Endometrial microvascular endothelial cells (primary cell): Measurements from ENCODE around the gene SLC35G2. TPM values are rescaled to one million over a fixed set of nuclear protein-coding genes. Genes with fewer than 3 reads are reported as not detected.

ENCODE experiments used
- in situ Hi-C: cut with HindIII; loops from 2 replicates; pipeline ENCODE4 v1.10.0; 2017; ENCODE audit warnings: low sequenced_read_pairs, low pct_unique_long_range_greater_than_20kb; ENCODE audit errors: inconsistent ontology term
- total RNA-seq: library from RNA; depleted of rRNA; stranded (reverse); fragments of >200 nt; gene quantifications from one replicate; pipeline ENCODE4 v1.2.3, GENCODE V29; 2015; ENCODE audit errors: inconsistent ontology term

The SLC35G2 gene
- total RNA-seq, 1 donor from 2014 or later = 18.2 TPM

DNA sequence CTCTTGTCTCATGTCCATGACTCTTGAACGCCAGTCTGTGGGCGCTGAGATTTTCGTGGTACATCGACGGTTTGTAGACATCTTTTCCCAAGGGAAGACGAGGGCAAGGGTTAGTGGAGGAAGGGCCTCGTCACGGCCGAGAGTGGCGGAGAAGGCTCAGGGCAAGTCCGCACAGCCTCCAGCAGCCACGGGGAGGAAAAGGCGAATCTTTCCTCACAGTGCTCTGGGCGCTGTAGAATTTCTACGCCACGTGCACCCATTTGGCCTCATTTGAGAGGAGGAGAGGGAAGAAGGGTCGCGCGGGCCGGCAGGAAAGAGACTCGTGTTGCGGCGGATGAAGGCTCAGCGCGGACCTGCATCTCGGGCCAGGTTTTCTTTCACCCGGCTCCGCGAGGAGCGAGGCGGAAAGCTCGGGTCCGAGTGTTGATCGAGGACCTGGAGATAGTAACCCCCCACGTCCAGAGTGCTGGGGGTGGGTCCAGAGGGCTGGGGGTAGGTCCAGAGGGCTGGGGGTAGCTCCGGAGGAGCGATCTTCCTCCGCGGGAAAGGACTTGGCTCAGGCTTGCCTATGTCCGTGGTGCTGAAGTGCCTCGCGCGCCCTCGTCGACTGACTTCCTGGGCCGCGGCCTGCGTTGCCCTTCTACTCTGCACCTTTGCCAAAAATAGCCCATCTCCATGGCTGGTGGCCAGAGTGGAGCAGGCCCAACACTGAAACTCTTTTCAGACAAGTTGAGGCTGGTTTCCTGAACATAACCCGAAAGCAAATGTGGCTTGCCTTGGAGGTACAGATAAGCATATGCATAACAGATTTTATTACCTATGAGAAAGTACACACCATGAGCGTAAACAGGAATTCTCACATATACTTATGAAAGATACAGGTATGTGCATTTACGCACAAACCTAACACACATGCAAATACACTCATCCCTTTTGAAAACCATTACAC lies 1.1 kb downstream of the SLC35G2 start:
- in situ Hi-C loops = no loop called here

DNA sequence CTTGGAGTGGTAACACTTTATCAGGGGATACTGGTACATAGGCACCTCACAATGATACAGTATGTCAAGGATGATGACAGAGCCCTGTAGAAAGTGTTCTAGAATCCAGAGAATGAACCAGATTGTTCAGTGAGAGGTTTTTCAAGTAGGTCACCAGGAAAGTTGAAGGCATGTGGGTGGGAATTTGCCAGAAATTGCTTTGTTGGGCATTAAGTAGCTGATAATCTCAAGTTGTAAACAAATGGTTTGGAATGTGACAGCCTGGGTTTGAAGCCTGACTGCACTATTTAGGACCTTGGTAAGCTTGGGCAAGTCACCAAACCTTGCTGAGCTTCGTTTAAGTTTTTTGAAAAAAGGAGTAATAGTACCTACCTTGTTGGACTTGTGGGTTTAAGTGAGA lies 12.5 kb downstream of the SLC35G2 start:
- in situ Hi-C loops = no loop called here

DNA sequence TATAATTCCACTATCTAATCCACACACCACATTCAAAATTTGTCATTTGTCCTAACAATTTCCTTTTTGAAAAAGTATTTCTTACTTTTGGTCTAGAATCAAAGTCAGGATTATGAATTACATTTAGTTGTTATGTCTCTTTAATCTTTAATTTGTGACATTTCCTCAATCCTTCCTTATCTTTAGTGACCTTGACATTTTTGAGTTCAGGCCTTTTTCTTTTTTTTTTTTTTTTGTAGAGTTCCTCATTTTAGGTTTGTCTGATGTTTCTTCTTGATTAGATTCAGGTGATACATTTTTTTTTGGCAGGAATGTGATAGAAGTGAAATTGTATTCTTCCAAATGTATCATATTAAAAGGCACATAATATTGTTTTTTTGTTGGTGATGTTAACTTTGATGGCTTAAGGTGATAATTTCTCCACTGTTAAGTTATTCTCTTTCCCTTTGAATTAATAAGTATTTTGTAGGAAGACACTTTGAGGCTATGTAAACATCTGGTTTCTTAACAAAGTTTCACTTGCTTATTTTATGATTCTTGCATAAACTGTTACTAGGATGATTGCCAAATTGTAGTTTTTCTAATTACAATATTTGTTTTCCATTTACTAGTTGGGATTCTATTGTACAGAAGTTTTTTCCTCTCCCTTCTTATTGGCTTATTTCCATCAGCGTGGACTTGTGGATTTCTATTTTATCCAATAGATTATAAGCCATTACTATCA lies 16.3 kb downstream of the SLC35G2 start:
- in situ Hi-C loops = no loop called here

DNA sequence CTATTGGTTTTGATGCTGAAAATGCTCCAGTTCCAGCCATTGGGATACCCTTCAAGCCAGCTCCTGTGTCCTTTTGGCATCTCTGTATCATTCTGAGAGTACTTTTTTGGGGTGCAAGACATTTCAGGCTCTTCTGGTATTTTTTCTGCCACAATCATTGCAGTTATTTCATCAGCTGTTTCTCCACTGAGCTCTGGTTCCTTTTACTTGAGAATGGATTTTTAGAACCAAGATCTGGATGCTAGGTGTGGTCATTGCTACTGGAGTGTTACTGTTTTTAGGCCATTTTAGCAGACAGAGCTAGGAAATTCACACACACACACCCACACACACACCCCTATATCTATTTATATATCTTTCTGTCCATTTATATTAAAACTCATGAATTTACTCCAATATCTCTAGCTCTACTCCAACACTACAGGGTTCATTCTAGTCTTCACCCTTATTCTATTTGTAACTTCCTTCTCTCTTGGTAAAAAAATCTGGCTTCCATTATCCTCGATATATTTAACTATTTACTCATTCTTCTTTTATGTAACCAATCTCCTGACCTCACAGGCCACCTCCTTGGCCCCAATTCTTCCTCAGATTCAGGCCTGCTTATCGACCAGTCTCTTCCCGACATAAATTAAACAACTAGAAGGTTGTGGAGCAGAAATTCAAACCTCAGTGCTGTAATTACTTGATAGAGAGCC lies 17.0 kb downstream of the SLC35G2 start:
- in situ Hi-C loops = no loop called here

DNA sequence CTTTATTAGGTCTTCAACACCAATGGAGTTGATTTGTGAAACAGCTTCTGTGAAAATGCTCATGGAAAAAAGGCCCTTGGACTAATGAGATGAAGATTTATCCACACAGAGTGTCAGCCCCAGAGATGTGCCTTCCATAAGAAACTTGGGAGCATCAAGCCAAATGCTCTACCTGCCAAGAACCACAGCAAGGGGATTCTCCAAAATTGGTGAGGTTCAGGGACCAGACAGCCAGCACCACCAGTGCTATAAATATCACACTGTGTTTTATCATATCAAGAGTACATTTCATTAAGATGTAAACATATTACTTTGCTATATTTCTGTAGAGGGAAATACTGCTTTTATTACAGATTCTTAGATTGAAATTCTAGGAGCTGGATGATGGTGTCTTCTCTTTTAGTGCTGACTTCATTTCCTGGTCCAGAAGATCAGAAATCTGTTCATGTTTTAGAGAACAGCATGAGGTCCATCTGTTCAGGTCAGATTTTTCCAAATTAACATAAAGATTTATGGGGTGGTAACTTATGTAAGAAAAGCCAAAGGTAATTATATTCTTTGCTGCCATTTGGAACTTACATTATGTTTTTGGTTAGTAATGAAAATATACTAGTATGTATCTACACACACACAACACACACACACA lies 17.7 kb downstream of the SLC35G2 start:
- in situ Hi-C loops = no loop called here

DNA sequence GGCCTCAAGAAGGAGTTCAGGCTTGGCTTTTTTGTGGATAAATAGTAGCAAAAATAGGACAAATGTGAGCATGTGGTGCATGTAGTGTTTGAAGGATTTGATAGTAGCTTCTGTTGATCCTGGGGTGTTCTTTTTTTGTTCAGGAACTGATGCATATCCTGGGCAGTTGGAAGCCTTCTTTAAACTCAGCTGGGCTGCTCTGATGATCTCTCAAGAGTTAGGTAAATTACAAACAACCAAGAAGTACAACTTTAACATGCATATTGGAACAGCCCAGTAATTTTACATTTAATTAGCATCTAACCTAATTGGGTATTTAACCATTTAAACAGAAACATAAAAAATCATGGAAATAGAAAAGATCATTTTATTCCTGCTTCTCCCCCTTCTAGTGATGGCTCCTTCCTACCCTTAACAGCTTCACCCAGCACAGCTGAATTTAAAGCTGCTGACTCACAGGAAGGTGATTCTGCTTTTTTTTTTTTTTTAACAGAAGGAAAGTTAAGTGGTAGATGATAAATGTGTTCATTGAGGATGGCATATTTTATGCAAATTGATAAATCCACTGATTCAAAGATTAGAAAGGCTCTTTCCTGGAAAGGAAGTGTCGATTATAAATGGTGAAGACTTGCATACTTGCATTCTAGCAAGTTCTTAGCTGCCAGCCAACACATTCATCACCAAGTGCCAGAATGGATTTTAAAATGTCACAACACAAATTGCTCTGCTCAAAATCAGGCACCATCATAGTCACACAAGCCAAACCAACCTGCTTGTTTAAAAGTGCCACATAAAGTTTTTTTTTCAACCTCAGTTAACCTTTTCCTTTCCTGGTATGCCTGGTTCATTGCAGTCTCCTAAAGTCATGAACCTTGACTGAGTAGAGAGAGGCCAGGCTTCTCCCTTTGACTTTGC lies 20.0 kb downstream of the SLC35G2 start:
- in situ Hi-C loops = no loop called here

DNA sequence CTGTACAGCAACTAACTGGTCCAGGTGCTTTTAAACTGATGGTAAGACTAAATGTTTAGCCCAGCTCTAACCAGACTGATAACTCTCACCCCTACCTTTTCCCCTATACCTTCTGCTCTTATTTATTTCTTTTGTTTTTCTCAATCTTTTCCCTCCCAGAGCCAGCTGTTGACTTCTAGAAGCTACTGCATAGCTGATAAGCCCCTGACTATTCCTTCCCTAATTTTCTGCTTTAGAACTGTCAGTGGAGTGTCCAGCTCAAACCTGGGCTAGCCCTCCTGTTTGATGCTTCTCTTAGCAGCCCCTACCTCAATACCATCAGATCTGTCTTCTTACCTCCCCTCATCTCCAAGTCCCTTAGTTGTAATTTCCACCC lies 20.6 kb downstream of the SLC35G2 start:
- in situ Hi-C loops = no loop called here

DNA sequence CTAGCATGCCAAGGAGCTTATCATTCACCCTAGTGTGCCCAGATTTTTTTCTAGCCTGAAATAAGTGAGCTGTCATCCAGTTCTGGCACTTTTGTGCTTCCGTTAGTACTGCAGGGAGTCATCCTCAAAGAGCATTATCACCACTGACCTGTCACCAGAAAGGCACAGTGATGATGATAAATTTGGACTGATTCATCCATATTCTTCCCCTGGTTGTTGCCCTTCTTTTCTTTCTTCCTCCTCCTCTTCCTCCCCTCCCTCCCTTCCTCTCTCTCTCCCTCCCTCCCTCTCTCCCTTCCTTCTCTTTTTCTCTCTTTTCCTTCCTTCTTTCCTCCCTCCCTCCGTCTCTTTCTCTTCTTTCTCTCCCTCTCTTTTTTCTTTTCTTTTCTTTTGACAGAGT lies 21.3 kb downstream of the SLC35G2 start:
- in situ Hi-C loops = no loop called here

DNA sequence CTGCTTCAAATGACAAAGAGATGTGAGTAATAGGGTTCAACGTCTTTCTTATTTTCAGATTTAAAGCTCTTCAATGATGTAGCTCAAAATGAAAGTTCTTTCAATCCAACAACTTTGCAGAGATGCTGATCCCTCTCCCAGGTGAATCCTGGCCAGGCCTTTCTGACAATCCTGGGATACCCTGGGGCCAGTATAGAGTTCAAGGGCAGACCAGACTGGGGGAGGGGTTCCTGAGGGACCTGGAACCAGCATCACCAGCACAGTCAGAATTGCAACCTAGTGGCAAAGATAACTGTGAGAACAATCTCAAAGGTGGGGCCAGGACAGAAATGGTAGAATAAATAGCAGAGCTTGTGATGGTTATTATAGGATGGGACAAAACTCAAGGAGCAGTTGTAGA lies 23.4 kb downstream of the SLC35G2 start:
- in situ Hi-C loops = no loop called here

DNA sequence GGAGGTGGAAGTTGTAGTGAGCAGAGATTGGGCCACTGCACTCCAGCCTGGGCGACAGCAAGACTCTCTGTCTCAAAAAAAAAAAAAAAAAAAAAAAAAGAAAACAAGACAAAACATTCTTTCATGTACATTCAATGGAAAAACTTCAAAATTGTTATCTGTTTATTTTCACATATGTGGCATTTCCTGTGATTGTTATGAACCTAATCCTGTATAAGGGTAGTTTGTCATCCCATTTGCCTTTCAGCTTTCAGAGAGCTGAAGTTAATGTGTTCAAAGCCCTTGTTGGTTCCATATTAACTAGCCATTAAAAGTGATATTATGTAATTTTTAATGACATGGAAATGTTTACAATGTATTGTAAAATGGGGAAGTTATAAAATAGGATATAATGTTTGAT lies 25.8 kb downstream of the SLC35G2 start:
- in situ Hi-C loops = no loop called here

DNA sequence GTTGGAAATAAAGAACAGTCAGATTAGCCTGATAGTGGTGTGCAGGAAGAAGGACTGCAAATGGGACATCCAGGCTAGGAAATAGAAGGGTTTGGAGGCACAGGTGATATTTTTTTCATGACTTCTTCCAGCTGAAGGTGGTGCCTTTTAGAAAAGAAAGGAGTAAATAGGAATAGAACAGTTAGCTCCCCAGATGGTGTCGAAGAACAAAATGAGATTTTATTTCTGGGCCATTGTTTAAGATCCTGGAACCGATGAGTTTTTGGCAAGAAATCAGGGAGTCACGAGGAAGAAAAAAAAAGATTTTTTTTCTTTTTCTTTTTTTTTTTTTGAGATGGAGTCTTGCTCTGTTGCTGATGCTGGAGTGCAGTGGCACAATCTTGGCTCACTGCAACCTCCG lies 33.3 kb downstream of the SLC35G2 start:
- in situ Hi-C loops = no loop called here

DNA sequence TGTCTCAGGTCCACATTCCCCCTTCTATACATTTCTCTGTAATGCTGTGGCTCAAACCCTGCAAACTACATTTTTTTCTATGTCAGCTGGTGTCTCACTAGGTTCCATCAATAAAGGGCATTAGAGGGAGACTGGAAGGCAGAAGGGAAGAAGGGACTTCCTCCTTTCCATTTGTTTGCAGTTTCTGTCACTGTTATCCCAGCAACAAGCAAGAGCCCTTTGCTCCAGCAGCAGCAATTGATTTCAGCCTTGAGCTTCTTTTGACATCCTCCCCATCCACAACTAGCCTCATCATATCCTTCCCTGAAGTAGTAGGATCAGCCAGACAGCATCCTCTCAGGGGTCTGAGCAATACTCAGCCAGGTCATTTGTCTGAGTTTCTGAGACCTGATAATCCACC lies 37.7 kb downstream of the SLC35G2 start:
- in situ Hi-C loops = no loop called here

DNA sequence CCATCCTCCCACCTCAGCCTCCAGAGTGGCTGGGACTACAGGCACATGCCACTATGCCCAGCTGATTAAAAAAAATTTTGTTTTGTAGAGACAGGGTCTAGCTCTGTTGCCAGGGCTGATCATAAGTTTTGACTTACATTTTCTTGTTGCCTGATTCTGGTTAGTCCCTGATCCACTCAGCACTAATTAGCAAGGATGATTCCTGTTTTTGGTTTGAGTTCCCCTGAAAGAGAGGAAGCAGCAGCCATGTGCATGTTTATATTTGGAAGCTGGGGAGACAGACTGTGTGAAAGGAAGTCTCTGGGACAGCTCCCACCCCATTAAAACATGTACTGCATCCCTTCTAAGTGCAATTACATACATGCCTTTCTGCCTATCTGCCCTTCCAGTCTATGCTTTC lies 39.5 kb downstream of the SLC35G2 start:
- in situ Hi-C loops = no loop called here

DNA sequence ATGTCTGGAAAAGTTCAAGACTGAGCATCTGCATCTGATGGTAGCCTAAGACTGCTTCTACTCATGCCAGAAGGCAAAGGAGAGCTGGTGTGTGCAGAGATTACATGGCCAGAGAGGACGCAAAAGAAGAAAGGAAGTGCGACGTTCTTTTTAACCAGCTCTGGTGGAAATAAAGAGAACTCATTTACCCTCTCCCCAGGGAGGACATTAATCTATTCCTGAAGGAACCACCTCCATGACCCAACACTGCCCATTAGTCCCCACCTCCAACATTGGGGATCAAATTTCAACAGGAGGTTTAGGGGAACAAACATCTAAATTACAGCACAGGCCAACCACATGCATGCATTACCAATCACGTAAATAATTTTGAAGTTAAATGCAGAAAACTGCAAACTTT lies 41.6 kb downstream of the SLC35G2 start:
- in situ Hi-C loops = no loop called here

DNA sequence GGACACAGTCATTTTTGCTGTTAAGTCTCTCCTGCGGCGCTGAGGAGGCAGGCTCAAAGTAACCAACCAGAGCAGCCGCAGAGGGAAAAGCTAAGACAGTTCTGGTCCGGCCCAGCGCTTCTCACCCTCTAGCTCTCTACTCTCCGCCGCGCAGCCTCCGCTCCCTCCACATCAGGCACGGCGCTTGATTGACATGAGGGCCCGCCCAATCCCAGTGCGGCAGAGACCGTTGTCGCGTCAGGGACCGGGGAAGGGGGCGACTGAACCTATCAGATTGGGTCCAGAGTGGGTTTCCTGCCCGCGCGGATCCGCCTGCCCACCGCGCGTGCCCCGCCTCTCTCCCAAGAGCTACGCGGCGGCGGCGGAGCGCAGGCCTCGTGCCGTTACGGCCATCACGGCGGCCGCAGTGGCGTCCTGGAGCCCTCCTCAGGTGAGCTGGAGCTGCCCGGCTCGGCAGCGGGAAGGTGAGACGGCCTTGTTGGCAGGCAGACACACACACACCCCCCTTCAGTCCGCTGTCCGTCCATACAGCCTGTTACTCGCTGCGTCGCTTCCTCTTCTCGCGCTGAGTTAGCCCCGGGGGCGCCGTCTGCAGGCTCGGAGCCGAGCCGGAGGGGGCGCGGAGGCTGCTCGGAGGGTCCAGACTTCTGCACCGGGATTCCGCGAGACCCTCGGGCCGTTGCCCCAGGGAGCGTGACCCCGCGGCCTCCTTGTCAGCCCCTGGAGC lies 43.1 kb downstream of the SLC35G2 start, which contains the start of gene NCK1:
TSS of gene NCK1 (plus strand) at position 319 of the 727 bp plus-strand sequence. CDS start 65,794 bp downstream, outside the sequence.
- in situ Hi-C loops = no loop called here

DNA sequence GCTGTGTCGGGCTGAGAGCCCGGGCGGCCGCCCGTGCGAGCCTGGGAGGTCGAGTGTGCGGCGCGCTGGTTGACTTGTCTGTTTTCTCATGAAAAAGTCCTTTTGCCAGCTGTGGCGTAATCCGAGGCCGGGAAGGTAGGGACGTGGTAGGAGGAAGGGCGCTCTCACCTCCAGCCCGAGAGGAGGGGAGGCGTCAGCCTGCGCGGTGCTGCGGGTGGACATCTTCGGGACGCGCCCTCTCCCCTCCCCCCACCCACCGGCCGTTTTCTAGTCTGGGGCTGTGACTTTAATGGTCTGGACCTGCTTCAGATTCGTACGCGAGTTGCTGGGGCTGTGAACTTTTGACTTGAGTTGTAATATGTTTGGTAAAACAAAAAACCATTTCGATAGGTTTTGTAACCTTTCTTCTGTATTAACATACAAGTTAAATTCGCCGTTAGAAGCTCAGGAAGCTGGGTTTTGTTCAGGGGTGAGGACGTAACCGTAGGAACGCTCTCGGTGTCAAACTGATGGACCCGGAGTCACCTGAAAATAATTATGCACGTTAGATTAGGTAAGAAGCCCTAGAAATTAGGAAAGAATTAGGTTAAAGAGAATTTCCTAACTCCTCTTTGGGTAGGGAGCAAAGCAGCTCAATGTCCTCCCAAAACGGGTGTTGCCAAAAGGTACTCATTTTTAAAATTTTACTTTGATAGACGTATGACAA lies 43.8 kb downstream of the SLC35G2 start:
- in situ Hi-C loops = no loop called here

DNA sequence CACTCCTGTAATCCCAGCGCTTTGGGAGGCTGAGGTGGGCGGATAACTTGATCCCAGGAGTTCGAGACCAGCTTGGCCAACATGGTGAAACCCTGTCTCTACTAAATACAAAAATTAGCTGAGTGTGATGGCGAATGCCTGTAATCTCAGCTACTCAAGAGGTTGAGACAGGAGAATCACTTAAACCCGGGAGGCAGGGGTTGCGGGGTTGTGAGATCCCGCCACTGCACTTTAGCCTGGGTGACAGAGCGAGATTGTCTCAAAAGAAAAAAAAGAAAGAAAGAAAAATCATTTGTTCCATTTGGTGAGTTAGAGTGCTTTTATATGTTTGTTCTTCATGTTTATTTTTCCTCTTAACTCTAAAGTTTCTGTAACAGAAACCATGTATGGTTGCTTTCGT lies 50.4 kb downstream of the SLC35G2 start:
- in situ Hi-C loops = no loop called here
